HepG2 (cell line): Measurements from ENCODE around the gene MMP25. TPM values are rescaled to one million over a fixed set of nuclear protein-coding genes. Genes with fewer than 3 reads are reported as not detected.

ENCODE experiments used
- ATAC-seq: fragments of 200-7000 bp; cut with Tn5 transposase; 3 replicates; pipeline ENCODE4 v1.9.1; 2020; ENCODE audit warnings: mild to moderate bottlenecking, moderate library complexity
- BruUV-seq: library from RNA; stranded (reverse); fragments of 400-500 nt; replicated peaks from 2 replicates; lab custom pipeline; 2021; lab: Mats Ljungman, UMichigan
- CTCF ChIA-PET: fragments of 300-600 bp; formaldehyde crosslinking; extraction: SDS; loops from one replicate; lab custom pipeline; 2021; ENCODE audit warnings: low total read pairs, inconsistent platforms, low intra/inter-chr PET ratio; lab: Yijun Ruan, JAX
- POLR2A ChIA-PET: fragments of 350-600 bp; sonication (Branson Sonifier 250); formaldehyde crosslinking; loops from one replicate; lab custom pipeline; 2020; ENCODE audit warnings: antibody characterized with exemption, inconsistent platforms; lab: Yijun Ruan, JAX
- DNase-seq: peaks from one replicate; pipeline ENCODE4 v3.0.0-alpha.2; 2015; ENCODE audit warnings: low spot score
- FAIRE-seq: peaks from 3 replicates; lab custom pipeline; 2011; peaks lifted over from hg19 to GRCh38; lab: Jason Lieb, UNC
- H2AFZ ChIP-seq: one replicate; pipeline ENCODE4 v1.6.1; 2011; ENCODE audit warnings: low read length, inconsistent platforms
- H3K27ac ChIP-seq: fragments of 300-600 bp; 3 replicates; pipeline ENCODE4 v1.8.0; 2011; ENCODE audit warnings: mixed run types, mild to moderate bottlenecking, mixed read lengths, low read length, inconsistent platforms; ENCODE audit not compliant: insufficient read depth; ENCODE audit errors: extremely low read length
- H3K27me3 ChIP-seq, 2 experiments: fragments of 200-600 bp in 1 of 2; 2 replicates in 1 of 2; 3 replicates in 1 of 2; pipeline versions ENCODE4 v1.6.0 to v1.8.0; 2011; ENCODE audit warnings: low read length in 2 of 2, mild to moderate bottlenecking in 2 of 2, moderate library complexity in 2 of 2, inconsistent platforms in 1 of 2; ENCODE audit not compliant: insufficient read depth in 2 of 2, control insufficient read depth in 1 of 2
- H3K36me3 ChIP-seq, 2 experiments: fragments of 200-600 bp in 1 of 2; replicated peaks in 1 of 2; 2 replicates in 1 of 2; 3 replicates in 1 of 2; pipeline versions ENCODE4 v1.5.1 to v1.8.0; 2011; ENCODE audit warnings: low read length in 2 of 2, inconsistent platforms in 1 of 2; ENCODE audit not compliant: insufficient read depth in 2 of 2, control insufficient read depth in 1 of 2
- H3K4me1 ChIP-seq: 2 replicates; pipeline ENCODE4 v1.5.1; 2012; ENCODE audit warnings: low read length, inconsistent platforms; ENCODE audit not compliant: insufficient read depth
- H3K4me2 ChIP-seq: 2 replicates; pipeline ENCODE4 v1.6.0; 2011; ENCODE audit warnings: low read depth, low read length, inconsistent platforms
- H3K4me3 ChIP-seq, 3 experiments: fragments of 200-600 bp in 1 of 3; sonication (generic), shearing (Covaris generic) in 1 of 3; replicated peaks in 1 of 3; 2 replicates each; pipeline ENCODE4 v1.5.1; 2011 to 2016; ENCODE audit warnings: low read length in 3 of 3, inconsistent platforms in 2 of 3, low read depth in 2 of 3, mild to moderate bottlenecking in 2 of 3, control low read depth in 1 of 3, mixed read lengths in 1 of 3; ENCODE audit not compliant: insufficient read depth in 1 of 3
- H3K79me2 ChIP-seq: one replicate; pipeline ENCODE4 v1.6.1; 2011; ENCODE audit warnings: low read length, inconsistent platforms; ENCODE audit not compliant: insufficient read depth
- H3K9ac ChIP-seq: 2 replicates; pipeline ENCODE4 v1.6.0; 2011; ENCODE audit warnings: mild to moderate bottlenecking, low read depth, low read length, inconsistent platforms; ENCODE audit not compliant: insufficient read depth
- H3K9me3 ChIP-seq: 2 replicates; pipeline ENCODE4 v1.5.1; 2012; ENCODE audit warnings: mild to moderate bottlenecking, low read length
- H4K20me1 ChIP-seq: 2 replicates; pipeline ENCODE4 v1.6.0; 2011; ENCODE audit warnings: inconsistent platforms, mild to moderate bottlenecking, low read length, moderate library complexity; ENCODE audit not compliant: insufficient read depth
- KLF6 ChIP-seq: IDR thresholded peaks from 2 replicates; pipeline ENCODE4 v1.8.0; 2016; ENCODE audit warnings: missing biosample characterization, missing genetic modification reagents
- SAFB2 ChIP-seq: sonication (generic); formaldehyde crosslinking; IDR thresholded peaks from 2 replicates; pipeline ENCODE4 v1.5.1; 2020; ENCODE audit warnings: missing genetic modification reagents, low read depth, mild to moderate bottlenecking, borderline replicate concordance
- SALL2 ChIP-seq: sonication (generic); formaldehyde crosslinking; IDR thresholded peaks from 2 replicates; pipeline ENCODE4 v1.8.1; 2023; ENCODE audit warnings: mild to moderate bottlenecking, missing genetic modification reagents, inconsistent platforms
- SIN3A ChIP-seq: IDR thresholded peaks from 2 replicates; pipeline ENCODE4 v1.6.1; 2011; ENCODE audit warnings: low read depth, mild to moderate bottlenecking, control low read depth, low read length, borderline replicate concordance
- SP1 ChIP-seq, 2 experiments: fragments of 450-650 bp in 1 of 2; sonication (generic) in 1 of 2; formaldehyde crosslinking in 1 of 2; IDR thresholded peaks; 2 replicates each; pipeline versions ENCODE4 v1.4.0 to v1.6.1; 2016 to 2020; ENCODE audit warnings: missing genetic modification reagents in 1 of 2
- STAG1 ChIP-seq: sonication (generic); formaldehyde crosslinking; IDR thresholded peaks from 2 replicates; pipeline ENCODE4 v1.4.0; 2020; ENCODE audit warnings: missing genetic modification reagents
- TBP ChIP-seq: sonication (generic); formaldehyde crosslinking; IDR thresholded peaks from 2 replicates; pipeline ENCODE4 v1.5.0; 2020; ENCODE audit warnings: missing genetic modification reagents
- WGBS: methylation state at CpG from one replicate; pipeline ENCODE4 v1.1.6; 2017; ENCODE audit warnings: low lambda C conversion rate; 5-methylcytosine and 5-hydroxymethylcytosine counted together
- in situ Hi-C: cut with HindIII; loops from 2 replicates; pipeline ENCODE4 v1.10.0; 2017; ENCODE audit warnings: low pct_unique_long_range_greater_than_20kb; ENCODE audit not compliant: extremely low pct_ligation_motif_present
- intact Hi-C: fragments of 100-400 bp; cut with micrococcal nuclease; formaldehyde crosslinking; loops from one replicate; pipeline ENCODE4 v1.10.0; 2022; ENCODE audit not compliant: unreplicated experiment
- polyA plus RNA-seq, 8 experiments: library from polyadenylated mRNA; depleted of rRNA in 3 of 8; stranded (reverse) in 7 of 8; unstranded in 1 of 8; fragments of >200 nt; fragmentation: Illumina TruSeq in 4 of 8; extraction: Trizol in 4 of 8; gene quantifications; 2 replicates each; pipeline versions ENCODE4 v1.2.1 to v1.2.3, GENCODE V29; 2011 to 2016; ENCODE audit warnings: low read depth in 4 of 8, missing spikeins in 1 of 8, mixed read lengths in 1 of 8; ENCODE audit not compliant: insufficient read depth in 1 of 8
- total RNA-seq, 5 experiments: library from RNA; depleted of rRNA; stranded (reverse); fragments of >200 nt; fragmentation: Illumina TruSeq; extraction: Trizol; gene quantifications; 2 replicates each; pipeline ENCODE4 v1.2.3, GENCODE V29; 2016; ENCODE audit warnings: low read depth in 1 of 5
- TF ChIP-seq, protein P1 (sequence below): sonication (generic); IDR thresholded peaks from 2 replicates; pipeline ENCODE4 v1.6.1; 2016; ENCODE audit warnings: low read depth, borderline replicate concordance
- TF ChIP-seq, protein P2 (sequence below): sonication (generic); formaldehyde crosslinking; IDR thresholded peaks from 2 replicates; pipeline ENCODE4 v1.5.0; 2020; ENCODE audit warnings: mild to moderate bottlenecking, missing genetic modification reagents, moderate library complexity
- TF ChIP-seq, protein P3 (sequence below): sonication (generic); formaldehyde crosslinking; IDR thresholded peaks from 2 replicates; pipeline ENCODE4 v1.5.0; 2020; ENCODE audit warnings: missing genetic modification reagents

Gene MMP25
- total and polyA plus RNA-seq, 2 of the 13 experiments (the other 11 are each of a cell fraction or from before 2014, with no cell fraction given), result 0.04 to 0.08 TPM

DNA sequence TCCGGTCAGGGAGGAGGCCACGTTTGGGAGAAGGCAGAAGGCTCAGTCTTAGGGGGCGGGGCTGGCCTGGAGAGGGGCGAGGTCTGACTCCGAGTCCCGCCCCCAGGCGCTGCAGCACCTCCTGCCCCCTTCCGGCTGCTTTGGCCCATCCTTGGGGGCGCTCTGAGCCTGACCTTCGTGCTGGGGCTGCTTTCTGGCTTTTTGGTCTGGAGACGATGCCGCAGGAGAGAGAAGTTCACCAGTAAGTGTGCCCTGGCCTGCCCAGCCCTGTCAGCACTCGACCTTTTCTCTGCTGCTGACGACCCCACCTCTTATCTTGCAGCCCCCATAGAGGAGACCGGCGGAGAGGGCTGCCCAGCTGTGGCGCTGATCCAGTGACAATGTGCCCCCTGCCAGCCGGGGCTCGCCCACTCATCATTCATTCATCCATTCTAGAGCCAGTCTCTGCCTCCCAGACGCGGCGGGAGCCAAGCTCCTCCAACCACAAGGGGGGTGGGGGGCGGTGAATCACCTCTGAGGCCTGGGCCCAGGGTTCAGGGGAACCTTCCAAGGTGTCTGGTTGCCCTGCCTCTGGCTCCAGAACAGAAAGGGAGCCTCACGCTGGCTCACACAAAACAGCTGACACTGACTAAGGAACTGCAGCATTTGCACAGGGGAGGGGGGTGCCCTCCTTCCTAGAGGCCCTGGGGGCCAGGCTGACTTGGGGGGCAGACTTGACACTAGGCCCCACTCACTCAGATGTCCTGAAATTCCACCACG lies 24.7 kb upstream of the MMP25 start:
- Histone ChIP-seq H3K4me2 (peak overlapping the region; percentile 85), H3K4me3 (peak overlapping the region; percentile 65 to 93 (median 76)), H3K9ac (peak overlapping the region; percentile 99), H3K4me1 (peaks cover 61% of the 10 kb centered on the region), H3K9me3 (no peaks in the 10 kb centered on the region), H2AFZ (no peak overlapping the region), H3K27ac (peak overlapping the region; percentile 93), H3K36me3 (peaks cover 9 to 14% of the 10 kb centered on the region in 2 experiments; a peak in 4 of 5 replicates), H3K79me2 (peaks cover 5% of the 10 kb centered on the region), H3K27me3 (no peaks in the 10 kb centered on the region; a peak in 2 of 5 replicates), H4K20me1 (peaks cover 31% of the 10 kb centered on the region; the same call in 1 of the 2 replicates)
- WGBS, result 3% methylated on average over 5 of the region's 25 CpGs
- in situ Hi-C loops, result no loop called here
- BruUV-seq, result TSS peak; percentile 59
- intact Hi-C loops, result no loop called here
- ChIA-PET CTCF (interaction anchor here (0.9 kb wide), 1 partner anchor 18 kb away, joined by 4 read pairs; no protein-coding TSS in a partner anchor), POLR2A (interaction anchor here (0.7 to 18.8 kb wide), 21 partner anchors 10 to 866 kb away, joined by 3 to 750 read pairs (median 5); partner anchors contain the start of genes CLDN9, FLYWCH2, IL32 and KREMEN2)
- FAIRE-seq (no peak), DNase-seq (peak; percentile 68), ATAC-seq (peak; percentile 23)
- TF ChIP-seq, protein P1, sequence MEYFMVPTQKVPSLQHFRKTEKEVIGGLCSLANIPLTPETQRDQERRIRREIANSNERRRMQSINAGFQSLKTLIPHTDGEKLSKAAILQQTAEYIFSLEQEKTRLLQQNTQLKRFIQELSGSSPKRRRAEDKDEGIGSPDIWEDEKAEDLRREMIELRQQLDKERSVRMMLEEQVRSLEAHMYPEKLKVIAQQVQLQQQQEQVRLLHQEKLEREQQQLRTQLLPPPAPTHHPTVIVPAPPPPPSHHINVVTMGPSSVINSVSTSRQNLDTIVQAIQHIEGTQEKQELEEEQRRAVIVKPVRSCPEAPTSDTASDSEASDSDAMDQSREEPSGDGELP, result 0 out of 2 replicates have a peak, but pooled peaks have one; percentile 16
- TF ChIP-seq KLF6 (CRISPR knock-in tag), result no peak
- TF ChIP-seq SIN3A, result 0 out of 2 replicates have a peak, but pooled peaks have one; percentile 24
- no peak for TF ChIP-seq SP1 (IDR thresholded peaks at IDR 0.05)
- TF ChIP-seq SP1 (CRISPR knock-in tag; IDR thresholded peaks at IDR 0.05), result peak; percentile 16; the same call in 1 of the 2 replicates
- TF ChIP-seq SALL2 (CRISPR knock-in tag), result 0 out of 2 replicates have a peak, but pooled peaks have one; percentile 14
- TF ChIP-seq, protein P2, sequence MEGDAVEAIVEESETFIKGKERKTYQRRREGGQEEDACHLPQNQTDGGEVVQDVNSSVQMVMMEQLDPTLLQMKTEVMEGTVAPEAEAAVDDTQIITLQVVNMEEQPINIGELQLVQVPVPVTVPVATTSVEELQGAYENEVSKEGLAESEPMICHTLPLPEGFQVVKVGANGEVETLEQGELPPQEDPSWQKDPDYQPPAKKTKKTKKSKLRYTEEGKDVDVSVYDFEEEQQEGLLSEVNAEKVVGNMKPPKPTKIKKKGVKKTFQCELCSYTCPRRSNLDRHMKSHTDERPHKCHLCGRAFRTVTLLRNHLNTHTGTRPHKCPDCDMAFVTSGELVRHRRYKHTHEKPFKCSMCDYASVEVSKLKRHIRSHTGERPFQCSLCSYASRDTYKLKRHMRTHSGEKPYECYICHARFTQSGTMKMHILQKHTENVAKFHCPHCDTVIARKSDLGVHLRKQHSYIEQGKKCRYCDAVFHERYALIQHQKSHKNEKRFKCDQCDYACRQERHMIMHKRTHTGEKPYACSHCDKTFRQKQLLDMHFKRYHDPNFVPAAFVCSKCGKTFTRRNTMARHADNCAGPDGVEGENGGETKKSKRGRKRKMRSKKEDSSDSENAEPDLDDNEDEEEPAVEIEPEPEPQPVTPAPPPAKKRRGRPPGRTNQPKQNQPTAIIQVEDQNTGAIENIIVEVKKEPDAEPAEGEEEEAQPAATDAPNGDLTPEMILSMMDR (CRISPR knock-in tag), result peak; percentile 70
- TF ChIP-seq, protein P3, sequence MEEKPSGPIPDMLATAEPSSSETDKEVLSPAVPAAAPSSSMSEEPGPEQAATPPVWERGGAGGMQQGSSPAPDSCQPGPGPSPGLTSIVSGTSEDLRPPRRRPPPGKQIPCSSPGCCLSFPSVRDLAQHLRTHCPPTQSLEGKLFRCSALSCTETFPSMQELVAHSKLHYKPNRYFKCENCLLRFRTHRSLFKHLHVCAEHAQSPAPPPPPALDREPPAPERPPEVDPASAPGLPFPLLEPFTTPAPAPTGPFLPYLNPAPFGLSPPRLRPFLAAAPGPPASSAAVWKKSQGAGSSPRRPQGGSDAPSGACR, result no peak
- TF ChIP-seq SAFB2 (CRISPR knock-in tag), result peak; percentile 1; the same call in 1 of the 2 replicates
- TF ChIP-seq TBP, result no peak
- 0 out of 2 replicates have a peak, but pooled peaks have one; percentile 7 for TF ChIP-seq STAG1 (CRISPR knock-in tag)
